Measurements from ENCODE around the gene LRRC26.

The LRRC26 gene

DNA sequence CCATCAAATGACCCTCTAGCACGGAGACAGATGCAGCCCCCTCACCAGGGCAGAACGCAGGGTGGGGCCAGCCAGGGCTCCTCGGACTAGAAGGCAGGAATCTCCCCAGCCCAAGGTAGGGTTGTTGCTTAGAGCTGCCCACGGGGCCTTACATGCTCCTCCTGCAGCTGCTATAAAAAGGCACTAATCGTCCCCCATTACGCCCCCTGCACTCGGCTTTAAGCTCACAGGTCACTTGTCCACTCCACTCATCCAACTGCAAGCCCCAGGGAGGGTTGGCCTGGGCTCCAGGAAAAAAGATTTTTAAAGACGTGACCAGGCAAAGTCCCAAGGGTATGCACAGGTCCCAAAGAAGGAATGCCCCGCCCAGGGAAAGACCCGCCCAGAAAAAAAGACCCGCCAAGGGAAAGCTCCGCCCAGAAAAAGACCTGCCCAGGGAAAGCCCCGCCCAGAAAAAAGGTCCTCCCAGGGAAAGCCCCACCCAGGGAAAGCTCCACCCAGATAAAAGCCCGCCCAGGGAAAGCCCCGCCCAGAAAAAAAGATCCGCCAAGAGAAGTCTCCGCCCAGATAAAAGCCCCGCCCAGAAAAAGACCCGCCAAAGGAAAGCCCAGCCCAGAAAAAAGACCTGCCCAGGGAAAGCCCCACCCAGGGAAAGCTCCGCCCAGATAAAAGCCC, 19.8 kb downstream of the LRRC26 start:
- no peak for DNase-seq (ENCODE audit: low read depth)

GRCh38 chr9:137149363-137149762, 20.5 kb downstream of the LRRC26 start:
- DNase-seq (ENCODE audit: low read depth) = no peak

DNA sequence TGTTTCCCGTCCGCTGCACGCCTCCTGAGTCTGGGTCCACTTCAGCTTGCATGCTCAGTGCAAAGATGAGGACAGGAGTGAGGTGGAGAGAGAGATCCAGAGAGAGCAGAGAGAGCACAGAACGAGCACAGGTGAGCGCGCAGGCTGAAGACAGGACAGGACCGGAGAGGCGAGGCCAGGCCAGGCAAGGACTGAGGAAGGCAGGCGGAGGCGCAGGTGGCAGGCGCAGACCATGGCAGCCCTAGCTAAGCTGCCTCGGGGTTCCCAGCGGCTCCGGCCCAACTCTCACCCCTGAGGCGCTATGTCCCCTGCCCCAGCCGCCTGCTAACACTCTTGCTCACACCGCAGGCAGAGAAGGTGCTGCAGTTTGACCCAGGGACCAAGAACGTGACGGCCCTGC, 21.2 kb downstream of the LRRC26 start:
- no peak for DNase-seq (ENCODE audit: low read depth)

- DNase-seq (ENCODE audit: low read depth) = no peak
Observed at GRCh38 chr9:137148242-137148641, 21.6 kb downstream of the LRRC26 start.

GRCh38 chr9:137147793-137148160, 22.1 kb downstream of the LRRC26 start:
- no peak for DNase-seq (ENCODE audit: low read depth)

DNA sequence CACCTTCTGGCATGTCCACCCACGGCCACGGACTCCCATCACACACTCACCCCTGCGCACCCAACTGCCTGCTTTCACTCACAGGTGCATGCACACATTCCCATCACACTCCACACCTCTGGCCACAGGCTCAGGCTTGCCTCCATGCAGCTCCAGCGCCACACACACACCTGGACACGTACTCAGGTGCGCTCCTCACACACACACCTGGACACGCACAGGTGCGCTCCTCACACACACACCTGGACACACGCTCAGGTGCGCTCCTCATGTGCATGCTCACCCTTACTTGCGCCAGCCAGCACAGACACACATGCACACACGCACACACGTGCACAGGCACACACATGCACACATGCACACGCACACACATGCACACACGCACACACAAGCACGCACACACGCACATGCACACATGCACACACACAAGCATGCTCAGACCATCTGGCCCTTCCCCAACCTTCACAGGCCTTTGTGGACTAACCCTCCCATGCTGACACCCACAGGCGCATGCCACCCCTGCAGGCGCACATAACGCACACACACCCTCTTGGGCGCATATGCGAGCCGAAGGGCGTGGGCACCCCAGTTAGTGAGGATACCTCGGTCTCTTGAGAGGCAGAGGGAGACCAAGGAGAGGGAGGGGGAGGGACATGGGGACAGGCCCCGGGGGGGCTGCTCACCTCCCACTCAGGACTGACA, 22.6 kb downstream of the LRRC26 start:
- no peak for DNase-seq (ENCODE audit: low read depth)

DNA sequence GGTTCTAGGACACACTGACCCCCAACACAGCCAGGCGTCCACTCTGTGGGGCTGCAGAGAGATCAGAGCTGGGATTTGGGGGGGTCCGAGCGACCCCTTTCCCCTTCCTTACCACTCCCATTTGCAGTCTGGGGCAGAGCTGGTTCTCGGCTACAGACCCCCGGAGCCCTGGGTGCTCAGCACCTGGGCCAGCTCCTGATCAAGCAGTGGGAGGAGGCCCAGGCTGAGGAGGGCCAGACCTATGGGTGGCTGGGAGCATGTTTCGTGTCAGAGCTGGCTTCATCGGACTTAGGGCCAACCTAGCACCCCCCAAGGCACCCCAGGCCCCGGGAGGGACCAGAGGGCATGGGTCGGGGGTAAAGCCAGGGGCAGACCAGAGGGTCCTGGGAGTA, 23.3 kb downstream of the LRRC26 start:
- no peak for DNase-seq (ENCODE audit: low read depth)

GRCh38 chr9:137145731-137146526, 23.9 kb downstream of the LRRC26 start:
- DNase-seq (ENCODE audit: low read depth) = no peak

GRCh38 chr9:137143459-137143858, 26.4 kb downstream of the LRRC26 start:
- no peak for DNase-seq (ENCODE audit: low read depth)

DNA sequence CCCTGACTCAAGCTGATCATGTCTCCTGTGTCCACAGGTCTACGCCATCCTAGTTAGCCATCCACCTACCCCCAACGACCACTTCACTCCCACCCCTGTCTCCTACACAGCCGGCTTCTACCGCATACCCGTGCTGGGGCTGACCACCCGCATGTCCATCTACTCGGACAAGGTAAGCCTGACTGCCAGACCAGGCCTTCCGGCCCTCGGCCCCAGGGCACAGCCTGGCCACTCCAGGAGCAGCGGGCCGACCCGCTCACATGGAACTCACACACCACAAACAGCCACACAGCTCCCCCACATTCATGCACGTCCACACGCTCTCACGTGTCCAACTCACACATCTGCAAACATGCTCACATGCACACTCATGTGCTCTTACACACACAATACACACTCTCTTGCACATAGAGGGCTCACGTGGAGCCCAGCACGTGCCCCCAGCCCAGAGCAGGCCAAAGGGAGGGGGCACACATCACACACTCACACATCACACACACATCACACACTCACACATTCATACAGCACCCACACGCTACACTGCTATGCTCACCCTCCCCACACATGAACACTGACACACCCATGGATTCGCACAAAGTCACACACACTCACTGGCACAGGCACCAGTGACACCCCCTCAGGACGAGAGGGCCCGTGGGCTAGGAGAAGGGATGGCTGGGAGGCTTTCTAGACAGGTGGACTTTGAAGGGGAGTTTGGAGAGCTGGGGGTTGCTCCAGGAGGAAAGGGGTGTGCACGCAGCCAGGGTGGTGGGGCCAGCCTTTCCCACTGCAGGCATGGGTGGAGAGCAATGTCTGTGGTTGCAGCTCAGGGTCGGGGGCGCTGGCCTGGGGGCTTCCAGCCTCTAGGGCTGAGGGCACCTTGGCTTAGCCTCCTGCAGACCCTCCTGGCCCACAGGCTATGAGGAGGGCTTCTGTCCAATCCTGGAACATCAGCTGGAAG, 27.6 kb downstream of the LRRC26 start:
- no peak for DNase-seq (ENCODE audit: low read depth)

GRCh38 chr9:137141050-137141810, 28.6 kb downstream of the LRRC26 start:
- DNase-seq (ENCODE audit: low read depth) = no peak

DNA sequence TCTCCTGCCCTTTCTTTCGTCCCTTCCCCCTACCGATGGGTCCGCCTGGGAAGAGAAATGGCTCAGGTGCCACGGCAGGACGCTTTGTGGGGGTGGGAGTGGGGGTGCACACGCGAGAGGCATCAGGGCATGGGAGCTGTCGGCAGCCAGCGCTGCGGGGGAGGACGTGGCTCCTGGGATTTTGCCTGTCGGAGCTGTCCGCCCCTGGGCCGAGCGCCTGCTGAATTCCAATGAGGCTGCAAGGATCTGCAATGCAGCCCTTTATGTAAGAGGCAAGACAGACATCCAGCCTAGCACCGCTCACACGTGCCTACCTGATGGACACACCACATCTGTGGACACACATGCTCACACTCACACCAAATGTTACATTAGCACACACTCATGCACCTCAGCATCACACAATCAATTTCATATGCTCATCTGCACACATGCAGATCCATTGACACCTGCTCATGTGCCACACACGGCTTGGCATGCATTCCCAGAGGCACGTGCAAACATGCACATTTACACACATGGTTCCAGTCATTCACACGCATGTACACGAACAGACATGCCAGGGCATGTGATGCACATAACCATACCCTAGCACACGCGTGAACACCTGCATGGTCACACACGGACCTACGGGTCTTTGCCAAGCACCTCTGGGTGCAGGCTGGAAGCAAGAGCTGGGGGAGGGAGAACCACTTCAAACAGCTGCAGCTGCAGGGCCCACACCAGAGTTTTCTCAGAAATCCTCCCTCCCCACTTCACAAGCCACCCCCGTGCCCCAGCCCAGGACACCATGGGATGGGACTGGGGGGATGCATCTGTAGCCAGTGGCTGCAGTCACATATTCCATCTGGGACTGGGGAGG, 29.5 kb downstream of the LRRC26 start:
- no peak for DNase-seq (ENCODE audit: low read depth)

DNA sequence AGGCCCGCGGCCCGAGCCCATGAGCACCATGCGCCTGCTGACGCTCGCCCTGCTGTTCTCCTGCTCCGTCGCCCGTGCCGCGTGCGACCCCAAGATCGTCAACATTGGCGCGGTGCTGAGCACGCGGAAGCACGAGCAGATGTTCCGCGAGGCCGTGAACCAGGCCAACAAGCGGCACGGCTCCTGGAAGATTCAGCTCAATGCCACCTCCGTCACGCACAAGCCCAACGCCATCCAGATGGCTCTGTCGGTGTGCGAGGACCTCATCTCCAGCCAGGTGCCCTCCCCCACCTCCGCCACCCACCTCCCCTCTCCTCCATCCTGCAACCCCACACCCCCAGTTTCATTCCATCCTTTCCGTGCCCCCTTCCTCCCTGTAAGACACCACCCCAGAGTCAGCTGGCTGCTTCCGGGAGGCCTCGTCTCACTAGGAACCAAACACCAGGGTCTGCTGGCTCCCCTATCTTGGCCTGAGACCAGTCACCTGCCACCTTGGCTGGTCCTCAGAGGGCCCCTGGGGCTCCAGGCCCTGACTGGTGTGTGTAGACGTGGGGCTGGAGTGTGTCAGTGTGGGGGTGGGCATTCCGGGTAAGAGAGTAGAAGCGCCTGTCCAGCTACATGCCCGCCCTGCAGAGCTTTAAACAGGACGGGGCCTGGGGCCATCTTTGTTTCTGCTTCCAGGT, 30.2 kb downstream of the LRRC26 start:
- no peak for DNase-seq (ENCODE audit: low read depth)

DNA sequence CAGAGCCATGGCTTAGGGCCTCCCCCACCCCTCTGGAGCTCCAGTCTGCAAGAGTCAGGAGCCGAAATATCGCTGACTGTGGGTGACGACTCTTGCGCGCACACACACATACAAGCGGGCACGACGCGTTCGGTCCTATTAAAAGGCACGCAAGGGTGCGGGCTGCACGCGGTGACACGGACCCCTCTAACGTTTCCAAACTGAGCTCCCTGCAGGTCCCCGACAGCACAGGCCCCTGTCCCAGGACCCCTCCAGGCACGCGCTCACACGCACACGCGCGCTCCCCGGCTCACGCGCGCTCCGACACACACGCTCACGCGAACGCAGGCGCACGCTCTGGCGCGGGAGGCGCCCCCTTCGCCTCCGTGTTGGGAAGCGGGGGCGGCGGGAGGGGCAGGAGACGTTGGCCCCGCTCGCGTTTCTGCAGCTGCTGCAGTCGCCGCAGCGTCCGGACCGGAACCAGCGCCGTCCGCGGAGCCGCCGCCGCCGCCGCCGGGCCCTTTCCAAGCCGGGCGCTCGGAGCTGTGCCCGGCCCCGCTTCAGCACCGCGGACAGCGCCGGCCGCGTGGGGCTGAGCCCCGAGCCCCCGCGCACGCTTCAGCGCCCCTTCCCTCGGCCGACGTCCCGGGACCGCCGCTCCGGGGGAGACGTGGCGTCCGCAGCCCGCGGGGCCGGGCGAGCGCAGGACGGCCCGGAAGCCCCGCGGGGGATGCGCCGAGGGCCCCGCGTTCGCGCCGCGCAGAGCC, 31.0 kb downstream of the LRRC26 start, which contains the start of gene GRIN1:
TSS of gene GRIN1 (plus strand) at position 433 of the 746 bp plus-strand sequence. CDS start 333 bp downstream, outside the sequence.
- DNase-seq (ENCODE audit: low read depth) = no peak

- no peak for DNase-seq (ENCODE audit: low read depth)
Observed at GRCh38 chr9:137138058-137138721, 31.7 kb downstream of the LRRC26 start.

- no peak for DNase-seq (ENCODE audit: low read depth)
Observed at GRCh38 chr9:137136881-137137607, 32.8 kb downstream of the LRRC26 start.

- no peak for DNase-seq (ENCODE audit: low read depth)
Observed at GRCh38 chr9:137136261-137136880, 33.5 kb downstream of the LRRC26 start.

Data from stimulated activated CD8-positive, alpha-beta memory T cell treated with anti-CD3 and anti-CD28 coated beads, Interleukin-12 subunit alpha, Interleukin-12 subunit beta, amount 100 ng/mL, for 1 hour (primary cell).